HepG2 (cell line): Measurements from ENCODE around the gene KIRREL3. TPM values are rescaled to one million over a fixed set of nuclear protein-coding genes. Genes with fewer than 3 reads are reported as not detected.

Source experiments
- KLF13 ChIP-seq: sonication (generic); formaldehyde crosslinking; IDR thresholded peaks from 2 replicates; pipeline ENCODE4 v1.4.0; 2020; ENCODE audit warnings: mild to moderate bottlenecking, missing genetic modification reagents
- NR1H2 ChIP-seq: sonication (generic); formaldehyde crosslinking; IDR thresholded peaks from 2 replicates; pipeline ENCODE4 v1.8.1; 2022; ENCODE audit warnings: low read depth, missing genetic modification reagents, borderline replicate concordance
- PHF8 ChIP-seq: sonication (generic); formaldehyde crosslinking; IDR thresholded peaks from 2 replicates; pipeline ENCODE4 v1.5.0; 2020; ENCODE audit warnings: missing genetic modification reagents
- SNAI1 ChIP-seq: sonication (generic); formaldehyde crosslinking; IDR thresholded peaks from 2 replicates; pipeline ENCODE4 v1.5.0; 2020; ENCODE audit warnings: mild to moderate bottlenecking, missing genetic modification reagents, borderline replicate concordance
- ZBTB7B ChIP-seq: sonication (generic); formaldehyde crosslinking; IDR thresholded peaks from 2 replicates; pipeline ENCODE4 v1.4.0; 2020; ENCODE audit warnings: missing genetic modification reagents
- ZNF136 ChIP-seq: sonication (generic); formaldehyde crosslinking; IDR thresholded peaks from 2 replicates; pipeline ENCODE4 v1.8.1; 2022; ENCODE audit warnings: low read depth, mild to moderate bottlenecking, moderate library complexity, missing genetic modification reagents
- ZNF3 ChIP-seq: IDR thresholded peaks from 2 replicates; pipeline ENCODE4 v1.7.0; 2017; ENCODE audit warnings: inconsistent platforms
- ZNF354B ChIP-seq: sonication (generic); formaldehyde crosslinking; IDR thresholded peaks from 2 replicates; pipeline ENCODE4 v1.8.0; 2022; ENCODE audit warnings: mild to moderate bottlenecking, missing genetic modification reagents
- ZNF431 ChIP-seq: sonication (generic); formaldehyde crosslinking; IDR thresholded peaks from 2 replicates; pipeline ENCODE4 v1.9.0; 2022; ENCODE audit warnings: missing genetic modification reagents, low read depth, mild to moderate bottlenecking, borderline replicate concordance
- polyA plus RNA-seq, 8 experiments: library from polyadenylated mRNA; depleted of rRNA in 3 of 8; stranded (reverse) in 7 of 8; unstranded in 1 of 8; fragments of >200 nt; fragmentation: Illumina TruSeq in 4 of 8; extraction: Trizol in 4 of 8; gene quantifications; 2 replicates each; pipeline versions ENCODE4 v1.2.1 to v1.2.3, GENCODE V29; 2011 to 2016; ENCODE audit warnings: low read depth in 4 of 8, missing spikeins in 1 of 8, mixed read lengths in 1 of 8; ENCODE audit not compliant: insufficient read depth in 1 of 8
- total RNA-seq, 5 experiments: library from RNA; depleted of rRNA; stranded (reverse); fragments of >200 nt; fragmentation: Illumina TruSeq; extraction: Trizol; gene quantifications; 2 replicates each; pipeline ENCODE4 v1.2.3, GENCODE V29; 2016; ENCODE audit warnings: low read depth in 1 of 5
- TF ChIP-seq, protein P1 (sequence below): sonication (generic); formaldehyde crosslinking; conservative IDR thresholded peaks from 2 replicates; pipeline ENCODE4 v1.4.0; 2020; ENCODE audit warnings: missing genetic modification reagents
- TF ChIP-seq, protein P2 (sequence below): sonication (generic); formaldehyde crosslinking; IDR thresholded peaks from 2 replicates; pipeline ENCODE4 v1.5.1; 2020; ENCODE audit warnings: missing genetic modification reagents, mild to moderate bottlenecking, borderline replicate concordance
- TF ChIP-seq, protein P3 (sequence below): fragments of 450-650 bp; IDR thresholded peaks from 2 replicates; pipeline ENCODE4 v1.6.1; 2017

KIRREL3 gene
- total and polyA plus RNA-seq, 2 of the 13 experiments (the other 11 are each of a cell fraction or from before 2014, with no cell fraction given) = not detected

DNA sequence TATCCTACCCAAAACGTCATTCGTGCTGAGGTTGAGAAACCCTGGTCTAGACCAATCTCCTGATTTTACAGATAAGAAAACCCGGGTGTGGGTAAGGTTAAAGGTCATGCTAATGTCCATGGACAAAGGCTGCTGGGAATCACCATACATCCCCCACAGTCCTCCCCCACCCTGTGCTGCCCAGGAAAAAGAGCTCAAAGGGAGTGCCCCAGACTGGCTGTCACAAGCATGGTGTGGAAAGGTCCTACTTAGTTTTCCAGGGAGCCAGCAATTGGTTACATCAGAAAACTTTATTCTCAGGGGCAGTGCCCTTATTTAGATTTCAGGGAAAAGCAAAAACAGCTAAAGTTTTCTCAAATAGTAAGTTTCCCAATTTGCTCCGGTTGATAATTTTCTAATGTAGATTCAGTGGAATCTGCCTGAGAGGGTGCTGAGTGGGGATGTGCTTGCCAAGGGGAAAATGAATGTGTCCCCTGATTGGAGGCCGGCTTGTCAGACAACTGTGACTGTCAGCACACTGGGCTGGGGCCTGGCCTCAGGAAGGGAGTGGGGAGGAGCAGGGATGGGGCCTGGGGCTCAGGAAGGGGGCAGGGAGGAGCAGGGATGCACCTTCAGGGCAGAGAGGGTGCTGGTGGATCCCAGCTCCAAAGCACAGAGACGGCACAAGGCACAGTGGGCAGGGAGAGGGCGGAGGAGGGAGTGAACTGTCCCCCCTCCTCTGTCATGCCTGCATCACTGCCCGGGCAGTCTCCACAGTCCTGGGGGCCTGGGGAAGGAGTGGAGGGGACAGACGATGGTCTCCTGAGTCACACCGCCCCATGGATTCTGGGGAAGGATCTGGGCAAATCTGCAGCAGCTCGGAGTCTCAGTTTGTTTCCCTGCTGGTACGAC, 263.6 kb downstream of the KIRREL3 start (continued):
- TF ChIP-seq, protein P1, sequence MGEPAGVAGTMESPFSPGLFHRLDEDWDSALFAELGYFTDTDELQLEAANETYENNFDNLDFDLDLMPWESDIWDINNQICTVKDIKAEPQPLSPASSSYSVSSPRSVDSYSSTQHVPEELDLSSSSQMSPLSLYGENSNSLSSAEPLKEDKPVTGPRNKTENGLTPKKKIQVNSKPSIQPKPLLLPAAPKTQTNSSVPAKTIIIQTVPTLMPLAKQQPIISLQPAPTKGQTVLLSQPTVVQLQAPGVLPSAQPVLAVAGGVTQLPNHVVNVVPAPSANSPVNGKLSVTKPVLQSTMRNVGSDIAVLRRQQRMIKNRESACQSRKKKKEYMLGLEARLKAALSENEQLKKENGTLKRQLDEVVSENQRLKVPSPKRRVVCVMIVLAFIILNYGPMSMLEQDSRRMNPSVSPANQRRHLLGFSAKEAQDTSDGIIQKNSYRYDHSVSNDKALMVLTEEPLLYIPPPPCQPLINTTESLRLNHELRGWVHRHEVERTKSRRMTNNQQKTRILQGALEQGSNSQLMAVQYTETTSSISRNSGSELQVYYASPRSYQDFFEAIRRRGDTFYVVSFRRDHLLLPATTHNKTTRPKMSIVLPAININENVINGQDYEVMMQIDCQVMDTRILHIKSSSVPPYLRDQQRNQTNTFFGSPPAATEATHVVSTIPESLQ (CRISPR knock-in tag) = no peak
- TF ChIP-seq PHF8 (CRISPR knock-in tag) (no peak), ZNF136 (CRISPR knock-in tag) (no peak), NR1H2 (CRISPR knock-in tag) (no peak), ZNF3 (no peak), ZNF354B (no peak), SNAI1 (CRISPR knock-in tag) (no peak), ZBTB7B (CRISPR knock-in tag) (no peak), ZNF431 (no peak), KLF13 (CRISPR knock-in tag) (no peak)
- TF ChIP-seq, protein P2, sequence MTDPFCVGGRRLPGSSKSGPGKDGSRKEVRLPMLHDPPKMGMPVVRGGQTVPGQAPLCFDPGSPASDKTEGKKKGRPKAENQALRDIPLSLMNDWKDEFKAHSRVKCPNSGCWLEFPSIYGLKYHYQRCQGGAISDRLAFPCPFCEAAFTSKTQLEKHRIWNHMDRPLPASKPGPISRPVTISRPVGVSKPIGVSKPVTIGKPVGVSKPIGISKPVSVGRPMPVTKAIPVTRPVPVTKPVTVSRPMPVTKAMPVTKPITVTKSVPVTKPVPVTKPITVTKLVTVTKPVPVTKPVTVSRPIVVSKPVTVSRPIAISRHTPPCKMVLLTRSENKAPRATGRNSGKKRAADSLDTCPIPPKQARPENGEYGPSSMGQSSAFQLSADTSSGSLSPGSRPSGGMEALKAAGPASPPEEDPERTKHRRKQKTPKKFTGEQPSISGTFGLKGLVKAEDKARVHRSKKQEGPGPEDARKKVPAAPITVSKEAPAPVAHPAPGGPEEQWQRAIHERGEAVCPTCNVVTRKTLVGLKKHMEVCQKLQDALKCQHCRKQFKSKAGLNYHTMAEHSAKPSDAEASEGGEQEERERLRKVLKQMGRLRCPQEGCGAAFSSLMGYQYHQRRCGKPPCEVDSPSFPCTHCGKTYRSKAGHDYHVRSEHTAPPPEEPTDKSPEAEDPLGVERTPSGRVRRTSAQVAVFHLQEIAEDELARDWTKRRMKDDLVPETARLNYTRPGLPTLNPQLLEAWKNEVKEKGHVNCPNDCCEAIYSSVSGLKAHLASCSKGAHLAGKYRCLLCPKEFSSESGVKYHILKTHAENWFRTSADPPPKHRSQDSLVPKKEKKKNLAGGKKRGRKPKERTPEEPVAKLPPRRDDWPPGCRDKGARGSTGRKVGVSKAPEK (CRISPR knock-in tag) = no peak
- TF ChIP-seq, protein P3, sequence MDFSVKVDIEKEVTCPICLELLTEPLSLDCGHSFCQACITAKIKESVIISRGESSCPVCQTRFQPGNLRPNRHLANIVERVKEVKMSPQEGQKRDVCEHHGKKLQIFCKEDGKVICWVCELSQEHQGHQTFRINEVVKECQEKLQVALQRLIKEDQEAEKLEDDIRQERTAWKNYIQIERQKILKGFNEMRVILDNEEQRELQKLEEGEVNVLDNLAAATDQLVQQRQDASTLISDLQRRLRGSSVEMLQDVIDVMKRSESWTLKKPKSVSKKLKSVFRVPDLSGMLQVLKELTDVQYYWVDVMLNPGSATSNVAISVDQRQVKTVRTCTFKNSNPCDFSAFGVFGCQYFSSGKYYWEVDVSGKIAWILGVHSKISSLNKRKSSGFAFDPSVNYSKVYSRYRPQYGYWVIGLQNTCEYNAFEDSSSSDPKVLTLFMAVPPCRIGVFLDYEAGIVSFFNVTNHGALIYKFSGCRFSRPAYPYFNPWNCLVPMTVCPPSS = no peak
